AG10803 (cell line): Measurements from ENCODE around the gene ZNF584.

Source experiments
- DNase-seq: peaks from one replicate; pipeline ENCODE4 v3.0.0; 2010; ENCODE audit warnings: low read depth
- H3K4me3 ChIP-seq: 2 replicates; pipeline ENCODE4 v1.5.1; 2011; ENCODE audit warnings: mild to moderate bottlenecking, low read length, control low read depth
- TF ChIP-seq, protein P1 (sequence below): conservative IDR thresholded peaks from 2 replicates; pipeline ENCODE4 v1.5.1; 2011; ENCODE audit warnings: mild to moderate bottlenecking, low read length, control low read depth, inconsistent platforms

The ZNF584 gene

DNA sequence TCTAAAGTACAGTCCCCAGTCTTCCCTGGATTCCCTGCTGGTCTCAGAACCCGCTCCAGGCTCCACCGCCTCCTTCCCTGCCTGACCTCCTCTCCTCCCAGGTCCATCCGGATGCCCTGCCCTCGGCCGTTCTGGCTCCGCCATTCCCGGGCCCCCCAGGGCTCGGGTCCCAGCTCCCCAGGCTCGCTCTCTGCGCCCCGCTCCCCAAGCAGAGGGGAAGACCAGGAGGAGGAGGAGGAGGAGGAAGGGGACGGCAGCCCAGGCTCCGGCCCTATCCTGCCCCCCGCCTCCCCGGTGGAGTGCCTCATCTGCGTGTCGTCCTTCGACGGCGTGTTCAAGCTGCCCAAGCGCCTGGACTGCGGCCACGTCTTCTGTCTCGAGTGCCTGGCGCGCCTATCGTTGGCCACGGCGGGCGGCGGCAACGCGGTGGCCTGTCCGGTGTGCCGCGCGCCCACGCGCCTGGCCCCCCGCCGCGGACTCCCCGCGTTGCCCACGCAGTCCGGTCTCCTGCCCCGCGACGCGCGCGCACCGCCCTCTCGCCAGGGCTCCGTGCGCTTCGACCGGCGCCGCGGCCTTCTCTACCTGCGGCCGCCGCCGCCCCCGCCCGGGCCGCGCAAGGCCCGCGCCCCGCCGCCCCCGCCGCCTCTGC, 12.3 kb upstream of the ZNF584 start:
- TF ChIP-seq, protein P1, sequence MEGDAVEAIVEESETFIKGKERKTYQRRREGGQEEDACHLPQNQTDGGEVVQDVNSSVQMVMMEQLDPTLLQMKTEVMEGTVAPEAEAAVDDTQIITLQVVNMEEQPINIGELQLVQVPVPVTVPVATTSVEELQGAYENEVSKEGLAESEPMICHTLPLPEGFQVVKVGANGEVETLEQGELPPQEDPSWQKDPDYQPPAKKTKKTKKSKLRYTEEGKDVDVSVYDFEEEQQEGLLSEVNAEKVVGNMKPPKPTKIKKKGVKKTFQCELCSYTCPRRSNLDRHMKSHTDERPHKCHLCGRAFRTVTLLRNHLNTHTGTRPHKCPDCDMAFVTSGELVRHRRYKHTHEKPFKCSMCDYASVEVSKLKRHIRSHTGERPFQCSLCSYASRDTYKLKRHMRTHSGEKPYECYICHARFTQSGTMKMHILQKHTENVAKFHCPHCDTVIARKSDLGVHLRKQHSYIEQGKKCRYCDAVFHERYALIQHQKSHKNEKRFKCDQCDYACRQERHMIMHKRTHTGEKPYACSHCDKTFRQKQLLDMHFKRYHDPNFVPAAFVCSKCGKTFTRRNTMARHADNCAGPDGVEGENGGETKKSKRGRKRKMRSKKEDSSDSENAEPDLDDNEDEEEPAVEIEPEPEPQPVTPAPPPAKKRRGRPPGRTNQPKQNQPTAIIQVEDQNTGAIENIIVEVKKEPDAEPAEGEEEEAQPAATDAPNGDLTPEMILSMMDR: no peak
- no peak for DNase-seq
- no peak overlapping the region for H3K4me3 ChIP-seq

DNA sequence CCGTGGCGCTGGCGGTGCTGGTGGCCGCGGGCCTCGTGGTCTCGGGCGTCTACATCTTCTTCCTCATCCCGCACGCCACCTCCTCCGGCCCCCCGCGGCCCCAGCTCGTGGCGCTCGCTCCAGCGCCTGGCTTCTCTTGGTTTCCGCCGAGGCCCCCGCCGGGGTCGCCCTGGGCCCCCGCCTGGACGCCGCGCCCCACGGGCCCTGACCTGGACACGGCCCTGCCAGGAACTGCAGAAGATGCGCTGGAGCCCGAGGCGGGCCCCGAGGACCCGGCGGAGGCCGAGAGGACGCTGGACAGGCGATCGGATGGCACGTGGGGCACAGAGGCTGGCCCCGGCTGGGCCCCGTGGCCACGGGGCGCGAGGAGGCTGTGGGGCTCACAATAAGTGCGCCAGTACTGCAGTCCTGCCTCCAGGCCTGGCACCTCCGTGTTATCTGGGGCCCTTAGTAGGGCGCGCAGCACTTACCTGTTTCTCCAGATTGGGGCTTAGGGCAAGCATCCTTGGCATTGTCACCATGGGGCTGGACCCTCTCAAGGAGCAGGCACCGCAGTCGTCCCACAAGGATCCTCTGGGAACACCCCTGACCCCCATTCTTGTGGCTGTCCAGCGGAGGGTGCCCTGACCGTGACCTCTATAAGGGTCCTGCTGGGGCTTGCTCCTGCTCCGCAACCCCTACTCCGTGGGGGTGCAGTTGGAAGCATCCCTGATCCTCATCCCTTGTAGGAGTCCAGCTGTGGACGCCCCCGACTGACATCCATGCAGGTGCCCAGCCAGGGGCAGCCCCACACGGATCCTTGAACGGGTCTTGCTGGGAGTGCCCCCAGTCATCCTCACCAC, 11.5 kb upstream of the ZNF584 start:
- no peak overlapping the region for H3K4me3 ChIP-seq
- no peak for DNase-seq

DNA sequence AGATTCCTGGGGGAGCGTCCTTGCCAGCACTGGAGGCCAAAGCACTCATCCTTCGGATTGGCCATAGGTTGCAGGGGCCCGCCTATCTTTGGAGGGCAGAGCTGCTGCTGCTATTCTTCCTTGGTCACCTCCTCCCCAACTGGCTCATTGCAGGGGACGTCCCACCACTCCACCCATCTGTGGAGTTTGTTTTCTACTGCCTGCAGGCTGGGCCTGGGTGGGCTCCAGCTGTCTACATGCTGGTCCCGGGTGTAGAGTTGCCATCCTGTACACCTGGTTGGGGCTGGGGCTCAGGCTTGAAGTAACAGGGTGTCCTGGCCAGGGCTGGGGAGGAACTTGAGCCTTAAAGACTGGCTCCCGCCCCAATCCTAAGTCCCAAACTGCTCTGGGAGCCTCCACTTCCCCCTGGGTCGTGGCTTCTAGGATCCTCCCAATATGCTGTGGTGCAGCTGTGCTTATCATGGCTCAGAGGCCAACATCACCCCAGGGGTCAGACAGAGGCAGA, 10.9 kb upstream of the ZNF584 start:
- TF ChIP-seq, protein P1: no peak
- no peak for DNase-seq

More for the DNA sequence above, 11.5 kb upstream of the ZNF584 start:
- TF ChIP-seq, protein P1: no peak

DNA sequence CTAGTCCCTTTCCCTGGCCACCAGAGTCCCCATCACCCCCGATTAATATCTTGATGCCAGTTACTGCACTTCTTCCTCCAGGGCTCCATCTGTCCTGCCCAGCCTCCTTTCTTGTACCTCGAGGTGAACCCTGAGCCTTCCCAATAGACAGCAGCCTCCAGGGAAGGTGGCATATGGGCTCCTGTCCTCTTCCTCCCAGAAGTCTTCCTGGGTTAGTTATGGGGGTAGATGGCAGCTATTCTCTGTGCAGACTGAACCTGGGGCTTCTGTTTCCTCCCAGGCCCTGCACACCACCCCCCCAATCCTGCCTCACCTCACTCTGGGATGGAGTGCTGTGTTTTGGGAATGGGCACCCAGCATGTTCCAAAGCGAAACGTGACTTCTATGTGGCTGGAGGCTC, 10.4 kb upstream of the ZNF584 start:
- no peak for DNase-seq
- TF ChIP-seq, protein P1: no peak
- no peak overlapping the region for H3K4me3 ChIP-seq

More for the DNA sequence above, 10.9 kb upstream of the ZNF584 start:
- no peak overlapping the region for H3K4me3 ChIP-seq

DNA sequence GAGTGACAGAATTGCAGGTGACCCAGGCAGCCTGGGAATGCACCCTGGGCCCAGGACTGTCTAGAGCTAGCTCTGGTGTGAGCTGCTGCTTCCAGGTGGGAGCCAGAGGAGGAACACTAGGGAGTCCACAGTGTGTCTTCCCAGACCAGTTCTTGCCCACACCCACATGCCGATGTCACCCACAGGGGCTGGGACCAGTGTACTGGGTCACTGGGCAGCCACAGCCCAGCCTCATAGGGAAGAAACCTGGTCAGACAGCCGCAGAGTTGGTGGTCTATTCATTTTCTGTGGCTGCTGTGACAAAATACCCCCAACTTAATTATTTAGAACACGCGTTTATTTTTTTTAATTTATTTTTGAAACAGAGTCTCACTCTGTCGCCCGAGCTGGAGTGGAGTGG, 9.9 kb upstream of the ZNF584 start:
- no peak overlapping the region for H3K4me3 ChIP-seq
- no peak for DNase-seq
- TF ChIP-seq, protein P1: no peak

DNA sequence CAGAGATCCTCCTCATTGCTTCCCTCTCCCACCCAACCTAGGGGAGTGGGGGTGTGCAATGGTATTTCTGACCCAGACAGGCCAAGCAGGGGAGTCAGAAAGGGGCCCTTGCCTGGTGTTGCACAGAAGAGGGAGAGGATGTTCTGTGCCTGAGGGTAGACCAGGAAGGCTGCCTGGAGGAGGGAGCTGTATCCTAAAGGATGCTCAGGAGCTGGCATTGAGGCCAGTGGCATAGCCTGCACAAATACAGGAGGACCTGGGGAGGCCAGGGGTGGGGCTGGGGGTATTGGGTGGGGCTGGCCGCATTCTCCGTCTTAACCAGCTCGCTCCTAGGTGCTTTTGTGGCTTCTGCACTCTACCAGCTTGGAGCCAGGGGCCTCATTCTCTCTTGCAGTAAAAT, 8.5 kb upstream of the ZNF584 start:
- no peak for DNase-seq
- peak overlapping the region; percentile 70; the same call in 1 of the 2 replicates for H3K4me3 ChIP-seq
- TF ChIP-seq, protein P1: no peak
